HCT116 (cell line): ENCODE measurements around the gene WWP2. TPM values are rescaled to one million over a fixed set of nuclear protein-coding genes. Genes with fewer than 3 reads are reported as not detected.

Source experiments
- microRNA counts: library from miRNA; unstranded; fragments of <30 nt; microRNA quantifications from one replicate; lab custom pipeline; 2015
- microRNA-seq: library from miRNA; unstranded; fragments of <30 nt; microRNA quantifications from one replicate; pipeline ENCODE4, GENCODE V29; 2016; ENCODE audit warnings: borderline number of aligned reads
- total RNA-seq: library from RNA; stranded (reverse); gene quantifications from one replicate; pipeline ENCODE4 v1.2.1, GENCODE V29; 2021; ENCODE audit not compliant: unreplicated experiment

WWP2 gene
- total RNA-seq, 1 experiment from 2014 or later, result 44.2 TPM

MicroRNA genes within 50 kb of the gene (microRNA counts, 767-probe panel; counts per million panel counts)
- microRNA hsa-miR-140-3p (lab: Ali Mortazavi, UCI), result not detected
- microRNA hsa-miR-140-5p (lab: Ali Mortazavi, UCI), result not detected

Small RNA genes lying within 50 kb of the gene (microRNA-seq; reads per million reads assigned to microRNA genes)
- gene MIR140, result 1,266 reads per million, percentile 82 among the genes with 10 or more reads in this experiment

Other genes with a start within 250 kb of the WWP2 start
- gene NFAT5, start 196.4 kb upstream of the WWP2 start, total RNA-seq, result 67.4 TPM
- gene NQO1, start 35.8 kb upstream of the WWP2 start, total RNA-seq, result 519 TPM
- gene NOB1, start 7.4 kb upstream of the WWP2 start, total RNA-seq, result 172 TPM
- gene CLEC18A, start 189.0 kb downstream of the WWP2 start, total RNA-seq, result 1.0 TPM